NCI-H2196 treated with DMSO at 0.1 percent for 48 hours (cell line): Measurements from ENCODE around the gene DCDC1.

ENCODE experiments used
- DNase-seq: peaks from one replicate; lab custom pipeline; 2025; ENCODE audit not compliant: unreplicated experiment; lab: John Stamatoyannopoulos, UW

DCDC1 gene

DNA sequence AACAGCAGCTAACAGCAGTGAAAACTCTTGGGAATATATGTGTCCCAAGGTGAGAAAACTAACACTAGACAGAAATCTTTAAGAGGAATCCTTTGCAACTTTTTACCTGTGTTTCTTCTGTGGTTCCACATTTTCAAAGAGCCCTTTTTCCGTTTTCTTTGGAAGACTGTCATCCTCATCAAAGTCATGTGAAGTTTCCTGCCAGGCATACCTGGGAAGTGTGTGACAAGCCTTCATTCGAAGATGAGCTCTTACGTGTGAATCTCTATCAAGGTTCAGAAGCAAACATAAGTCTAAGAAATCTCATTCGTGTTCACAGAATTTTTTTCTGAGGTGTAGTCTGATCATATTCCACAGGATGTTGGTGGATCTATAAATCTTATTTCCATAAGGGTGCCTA, 452.8 kb downstream of the DCDC1 start:
- DNase-seq = no peak

DNA sequence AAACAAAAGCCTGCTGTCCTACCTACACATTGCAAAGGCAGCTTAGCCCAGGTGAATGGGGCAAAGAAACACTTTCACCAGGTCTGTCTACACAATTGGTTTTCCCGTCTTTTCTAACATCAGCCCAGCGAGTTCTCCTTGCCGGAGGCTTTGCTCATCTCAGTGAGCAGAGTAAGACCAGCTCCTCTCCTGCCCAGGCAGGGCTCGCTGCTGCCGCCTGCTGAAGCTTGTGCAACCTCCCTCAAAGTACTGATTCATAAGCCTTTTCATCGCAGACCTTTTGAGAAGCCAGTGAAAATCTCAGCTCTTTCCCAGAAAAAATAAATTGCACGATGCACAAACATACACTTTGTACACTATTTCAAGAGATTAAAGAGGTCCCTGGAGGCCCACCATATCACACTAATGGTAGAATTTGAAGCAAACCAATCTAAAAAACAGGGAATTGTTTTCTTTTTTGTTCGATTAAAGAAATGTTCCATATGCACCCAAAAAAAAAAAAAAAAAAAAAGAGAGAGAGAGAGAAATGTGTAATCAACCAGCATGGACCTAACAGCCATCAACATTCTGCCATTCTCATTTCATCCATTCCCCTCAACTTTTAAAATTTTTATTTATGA, 455.3 kb downstream of the DCDC1 start:
- no peak for DNase-seq

DNA sequence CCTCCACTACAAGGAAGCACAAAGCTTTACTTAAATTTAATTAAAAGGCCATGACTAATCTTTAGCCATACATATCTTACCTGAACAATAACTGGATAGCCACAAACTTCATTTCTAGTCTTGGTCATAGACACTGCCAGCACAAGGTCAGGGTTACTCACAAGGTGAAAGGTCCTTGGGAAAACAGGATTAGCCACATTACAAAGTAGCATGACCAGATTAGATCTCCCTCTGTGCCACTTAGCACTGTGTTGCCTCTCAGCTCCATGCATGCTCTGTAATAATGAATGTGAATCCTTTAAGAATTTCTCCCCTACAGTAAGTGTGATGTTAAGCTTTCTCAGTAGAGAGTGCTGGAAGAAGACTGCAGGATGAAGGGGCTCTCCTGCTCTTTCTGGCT, 458.3 kb downstream of the DCDC1 start:
- DNase-seq = no peak

DNA sequence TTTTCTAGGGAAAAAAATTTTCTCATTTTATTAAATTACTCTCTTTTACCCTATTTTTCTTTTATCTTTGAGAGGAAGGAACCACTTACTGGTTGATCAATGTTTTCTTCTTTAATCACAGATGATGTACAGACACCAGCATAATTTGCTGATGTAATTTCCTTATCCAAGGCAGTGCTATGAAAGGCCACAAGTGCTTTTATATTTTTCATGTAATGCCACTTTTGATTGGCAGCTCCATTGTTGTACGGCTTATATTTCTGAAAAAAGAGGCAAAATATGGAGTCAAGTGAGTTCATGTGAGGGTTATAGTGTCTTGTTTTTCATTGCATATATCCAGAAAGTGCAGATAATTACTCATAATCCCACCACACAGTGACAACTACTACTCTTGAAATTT, 460.7 kb downstream of the DCDC1 start:
- no peak for DNase-seq

DNA sequence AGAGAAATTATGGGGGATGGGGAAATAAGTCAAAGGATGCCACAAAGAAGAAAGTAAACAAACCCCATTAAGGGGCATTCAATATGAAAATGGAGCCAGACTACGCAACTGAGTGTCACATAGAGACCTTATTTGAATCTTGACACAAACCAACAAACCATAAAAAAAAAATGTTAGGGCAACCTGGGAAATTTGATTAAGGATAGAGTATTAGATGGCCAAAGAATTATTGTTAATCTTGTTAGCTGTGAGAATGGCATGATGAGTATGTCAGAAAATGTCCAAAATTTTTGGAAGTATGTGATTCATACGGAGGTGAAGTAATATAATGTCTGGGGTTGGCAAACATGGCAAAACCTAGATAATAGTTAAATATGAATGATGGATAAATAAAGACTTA, 461.3 kb downstream of the DCDC1 start:
- no peak for DNase-seq

DNA sequence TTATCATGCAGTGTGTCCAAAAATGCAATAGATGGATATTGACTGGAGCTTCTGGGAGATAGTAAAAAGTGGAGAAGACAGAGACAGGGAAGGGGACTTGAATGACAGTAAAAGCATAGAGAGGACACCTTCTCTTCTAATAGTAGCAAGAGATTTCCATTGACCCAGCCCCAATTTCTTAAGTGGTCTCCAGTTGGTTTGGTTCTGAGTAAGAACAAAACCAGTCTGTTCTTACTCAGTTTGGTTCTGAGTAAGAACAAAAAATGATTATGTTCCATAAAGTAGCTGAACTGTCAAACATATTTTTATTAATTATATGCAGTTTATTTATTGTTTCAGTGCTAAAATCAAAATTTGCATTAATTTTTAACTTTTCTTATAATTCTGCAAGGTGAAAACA, 466.6 kb downstream of the DCDC1 start:
- no peak for DNase-seq

DNA sequence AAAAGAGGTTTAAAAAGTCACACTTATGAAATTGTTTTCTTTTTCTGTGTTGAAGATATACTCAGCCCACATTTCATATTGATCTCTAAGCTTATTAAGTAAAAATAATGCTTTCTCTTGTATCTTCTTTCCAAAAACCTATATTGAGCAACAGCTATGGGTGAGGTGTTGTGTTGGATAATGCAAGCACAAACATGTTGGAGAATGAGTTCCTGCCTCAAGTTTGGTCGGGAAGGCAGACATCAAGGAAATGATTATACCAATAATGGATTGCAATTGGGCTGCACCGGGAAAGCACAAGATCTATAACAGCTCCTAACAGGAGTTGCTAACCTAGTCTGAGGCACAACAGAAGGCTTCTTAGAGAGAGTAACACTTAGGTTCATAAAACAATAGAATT, 474.5 kb downstream of the DCDC1 start:
- no peak for DNase-seq

DNA sequence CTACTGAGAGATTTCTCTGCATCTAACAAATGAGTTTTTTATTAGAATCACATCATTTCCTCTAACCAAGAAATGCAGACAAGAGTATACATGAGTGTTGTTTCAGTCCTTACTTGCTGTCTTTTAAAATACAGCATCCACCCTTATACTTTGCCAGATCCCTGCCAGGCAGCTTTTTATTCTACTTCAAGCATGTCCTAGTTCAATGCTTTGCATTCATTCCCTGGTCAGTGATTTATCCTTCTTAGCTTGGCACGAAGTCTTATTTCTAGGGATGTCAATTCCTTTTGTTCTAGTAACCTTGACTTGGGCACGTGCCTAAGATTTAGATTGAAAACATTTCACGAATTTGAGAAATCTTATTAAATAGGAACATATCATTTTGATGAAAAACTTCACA, 476.2 kb downstream of the DCDC1 start:
- DNase-seq = no peak

DNA sequence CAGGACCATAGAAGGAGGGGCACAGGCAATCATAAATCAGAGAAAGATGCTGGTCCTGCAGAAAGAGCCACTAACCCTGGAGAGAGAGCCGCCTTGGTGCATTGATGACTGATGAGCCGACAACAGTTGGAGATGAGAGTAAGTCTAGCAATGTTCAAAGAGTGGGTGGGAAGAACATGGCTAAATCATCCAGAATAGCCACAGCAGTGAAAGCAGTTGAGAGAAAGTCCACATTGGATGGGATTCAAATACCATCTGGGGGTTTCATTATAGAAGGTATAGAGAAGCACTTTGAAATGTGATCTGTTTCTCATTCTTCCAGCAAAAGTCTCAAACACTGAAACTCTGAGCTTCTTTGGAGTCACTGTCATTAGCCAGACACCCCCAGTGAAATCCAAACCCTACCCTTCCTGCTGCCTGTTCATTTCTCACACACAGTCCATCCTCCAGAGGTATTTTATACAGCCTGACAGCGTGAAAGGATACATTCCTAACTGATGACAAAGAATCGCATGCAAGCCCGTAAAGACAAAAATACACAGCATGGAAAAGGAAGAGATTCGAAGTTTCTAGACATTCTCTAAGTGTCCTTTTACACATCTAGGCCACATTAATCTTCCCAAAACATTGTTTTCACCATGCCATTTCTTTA, 480.3 kb downstream of the DCDC1 start:
- no peak for DNase-seq

DNA sequence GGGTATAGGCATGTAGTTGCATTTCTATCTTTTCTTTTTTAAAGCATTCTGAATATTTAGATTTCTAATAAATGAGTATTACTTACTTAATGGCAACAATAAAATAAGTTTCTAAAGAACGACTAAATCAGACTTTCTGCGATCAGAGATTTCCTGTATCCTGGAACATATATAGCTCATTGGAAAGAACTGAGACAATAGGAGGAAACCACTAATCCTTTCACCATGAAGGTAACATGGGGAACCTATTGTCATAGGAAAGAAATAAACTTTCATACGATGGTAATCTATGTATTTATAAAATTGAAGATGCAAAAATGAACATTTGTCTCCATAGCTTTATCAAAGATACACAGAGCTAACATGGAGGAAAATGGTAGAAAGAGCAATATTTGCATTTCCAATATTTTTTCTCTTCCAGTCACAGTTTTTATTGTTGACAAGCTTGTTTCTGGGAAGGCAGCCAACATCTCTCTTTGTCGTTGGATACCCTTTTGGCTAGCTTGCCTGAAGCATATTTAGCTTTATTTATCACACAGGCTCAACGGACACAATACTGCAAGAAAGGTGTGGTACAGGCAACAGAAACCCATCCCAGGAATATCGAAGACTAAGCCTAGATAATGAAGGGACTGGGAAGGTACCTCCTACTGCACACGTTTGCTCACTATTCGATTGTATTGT, 490.1 kb downstream of the DCDC1 start:
- no peak for DNase-seq

DNA sequence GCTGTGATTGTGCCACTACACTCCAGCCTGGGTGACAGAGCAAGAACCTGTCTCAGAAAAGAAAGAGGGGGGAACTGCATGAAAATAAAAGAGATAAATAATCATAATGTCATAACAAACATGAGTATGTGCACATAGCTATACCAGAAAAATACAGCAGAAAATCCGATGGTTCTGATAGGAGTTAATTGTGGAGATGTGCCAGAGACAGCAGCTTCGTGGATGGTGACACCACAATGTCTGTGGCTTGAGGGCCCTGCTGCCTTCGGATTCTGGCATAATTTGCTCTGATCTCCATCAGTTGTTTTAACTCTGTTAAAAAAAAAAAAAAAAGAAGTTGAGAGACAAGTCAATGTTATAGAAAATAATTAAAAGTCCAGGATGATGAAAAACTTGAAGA, 491.1 kb downstream of the DCDC1 start:
- DNase-seq = no peak

DNA sequence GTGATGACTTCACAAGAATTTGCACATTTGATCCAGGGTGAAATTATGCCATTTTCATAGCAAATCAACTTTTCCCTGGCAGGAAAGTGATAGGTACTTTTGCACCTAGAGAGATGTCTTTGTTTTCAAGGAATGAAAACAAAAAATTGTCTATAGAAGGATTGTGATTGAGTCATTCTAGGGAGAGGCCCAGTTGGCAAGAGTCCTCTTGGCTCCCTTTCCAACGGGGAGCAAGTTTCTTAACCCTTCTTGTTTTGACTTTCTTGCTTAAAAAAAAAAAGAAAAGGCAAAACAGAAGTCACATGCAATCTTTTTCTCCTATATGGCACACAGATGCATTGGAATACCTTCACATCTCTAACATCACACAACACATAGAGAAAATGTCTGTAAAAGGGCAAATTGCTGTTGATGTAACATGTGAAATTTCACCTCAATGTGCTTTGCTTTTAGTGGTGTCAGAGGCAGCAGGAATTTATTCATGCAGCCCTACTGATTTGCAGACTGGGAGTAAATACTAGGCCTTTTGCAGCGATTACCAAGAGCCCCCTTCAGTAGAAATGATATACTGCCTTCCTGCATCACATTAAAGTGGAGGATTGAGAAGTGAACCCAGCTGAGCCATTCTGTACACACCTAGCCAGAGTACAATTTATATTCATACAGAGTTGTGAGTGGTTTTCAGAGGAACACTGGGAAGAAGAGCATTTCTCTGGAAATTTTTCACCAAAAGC, 492.7 kb downstream of the DCDC1 start:
- no peak for DNase-seq

DNA sequence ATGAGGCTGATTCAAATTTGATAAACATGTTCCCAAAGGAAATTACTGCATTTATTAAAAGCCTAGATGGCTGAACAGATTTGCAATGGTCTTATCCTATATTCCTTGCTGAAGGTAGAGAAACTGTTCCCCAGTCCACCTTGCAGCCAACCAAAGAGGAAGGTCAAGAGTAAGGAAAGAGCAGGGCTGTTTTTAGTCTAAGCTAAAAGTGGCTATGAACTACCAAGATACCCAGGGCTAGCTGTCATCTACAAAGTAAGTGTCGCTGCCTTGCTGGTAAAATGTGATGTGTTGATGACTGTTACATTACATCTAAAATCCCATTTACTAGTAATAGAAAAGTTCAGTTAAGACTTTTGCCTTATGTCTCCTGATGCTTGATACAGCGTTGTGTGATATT, 493.3 kb downstream of the DCDC1 start:
- DNase-seq = no peak

DNA sequence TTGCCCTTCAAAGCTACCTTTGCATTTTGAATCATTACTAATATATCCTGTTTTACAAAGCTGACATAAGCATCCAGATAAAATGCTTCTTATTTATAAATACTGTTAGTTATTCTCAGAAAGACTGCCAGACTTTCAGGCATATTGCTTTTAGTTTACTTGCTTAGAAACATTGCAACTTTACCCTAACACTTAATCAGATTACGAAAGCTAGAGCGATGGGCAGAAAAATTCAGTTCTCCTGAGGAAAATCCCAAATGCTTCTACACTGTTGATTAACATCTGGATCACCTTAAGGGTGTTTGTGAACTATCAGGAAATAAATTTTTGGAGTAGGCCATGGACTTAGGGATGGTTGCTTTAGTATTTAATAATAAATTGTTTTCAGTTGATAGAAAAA, 493.7 kb downstream of the DCDC1 start:
- DNase-seq = no peak

DNA sequence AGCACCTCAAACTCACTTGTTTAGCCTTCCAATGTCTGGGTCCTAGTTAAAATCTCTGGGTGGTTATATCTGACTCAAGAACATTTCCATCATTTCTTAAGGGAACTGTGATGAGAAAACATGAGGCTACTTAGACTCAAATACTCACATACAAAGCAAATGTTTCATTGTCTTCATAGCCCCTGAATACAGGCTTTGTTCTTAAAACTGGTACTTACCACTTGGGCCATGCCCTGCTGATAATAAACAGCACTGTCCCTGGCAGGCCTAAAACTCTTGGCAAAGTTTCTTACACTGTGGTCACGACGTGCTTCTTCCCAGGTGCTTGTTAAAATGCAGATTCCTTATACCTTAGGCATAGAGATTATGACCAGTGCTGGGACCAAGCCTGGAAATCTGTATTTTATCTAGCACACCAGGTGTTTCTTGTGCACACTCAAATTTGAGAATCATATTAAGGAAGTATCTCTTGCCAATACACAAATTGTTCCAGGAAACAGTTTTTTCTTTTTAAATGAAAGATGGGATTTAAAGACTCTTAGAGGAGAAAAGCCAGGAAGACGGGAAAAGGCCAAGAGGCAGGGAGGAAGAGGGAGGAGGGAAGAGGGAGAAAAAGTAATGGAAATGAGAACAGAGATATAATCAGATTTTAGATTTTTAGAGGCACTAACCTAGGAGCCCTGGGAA, 495.5 kb downstream of the DCDC1 start:
- DNase-seq = no peak

DNA sequence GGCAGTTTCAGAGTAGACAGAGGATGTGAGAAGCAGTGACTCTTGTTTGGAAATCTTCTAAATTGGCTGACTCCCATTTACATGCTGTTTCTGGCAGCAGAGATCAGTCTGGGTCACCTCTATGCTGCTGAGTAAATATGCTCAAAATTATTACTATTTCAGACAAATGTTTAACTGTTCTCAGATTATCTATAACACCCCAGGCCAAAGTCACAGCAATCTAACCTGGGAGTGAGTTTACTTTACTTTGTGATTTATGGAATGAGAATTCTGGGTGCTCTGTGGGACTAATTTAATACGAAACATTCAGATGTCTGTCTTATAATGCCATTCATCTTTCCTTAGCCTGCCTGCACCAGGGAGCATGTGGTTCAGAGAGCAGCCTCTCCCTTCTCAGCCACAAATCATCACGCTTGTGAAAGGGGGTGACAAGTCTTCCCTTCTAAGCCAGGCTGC, 500.9 kb downstream of the DCDC1 start:
- no peak for DNase-seq

DNA sequence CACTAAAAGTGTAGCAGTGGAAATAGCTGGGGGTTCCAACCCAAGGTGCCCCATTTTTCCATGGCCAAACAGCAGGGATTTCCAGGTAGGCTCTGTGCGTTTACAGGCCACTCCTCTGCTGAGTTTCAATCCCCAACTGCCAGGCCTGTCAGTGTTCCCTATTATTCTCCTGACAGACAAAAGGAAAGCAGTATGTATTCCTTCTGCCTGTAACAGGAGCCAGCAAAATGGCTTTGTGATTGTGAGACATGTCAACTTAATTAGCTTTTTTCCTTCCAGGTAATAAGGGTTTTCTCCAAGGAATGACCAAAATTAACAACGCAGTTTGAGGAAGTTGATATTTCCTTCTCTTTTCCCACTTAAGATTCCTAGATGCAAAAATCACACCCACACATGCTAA, 506.3 kb downstream of the DCDC1 start:
- DNase-seq = no peak

DNA sequence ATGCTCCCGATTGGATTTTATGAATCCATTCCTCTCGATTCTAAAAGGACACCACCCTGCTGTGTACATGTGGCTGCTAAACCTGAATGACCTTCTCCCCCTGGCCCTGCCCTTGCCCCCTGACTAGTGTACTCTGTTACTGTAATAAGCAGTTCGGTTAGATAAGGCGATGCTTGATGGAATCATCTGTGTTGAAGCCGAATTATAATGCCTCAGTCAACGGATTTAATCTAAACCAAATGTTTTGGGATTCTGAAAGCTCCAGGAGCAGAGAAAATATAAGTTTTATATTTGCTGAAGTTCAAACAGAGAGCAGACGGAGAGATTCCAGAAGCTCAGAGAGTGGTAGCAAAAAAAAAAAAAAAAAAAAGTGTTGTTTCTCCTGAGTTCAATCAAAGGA, 508.0 kb downstream of the DCDC1 start:
- DNase-seq = no peak

DNA sequence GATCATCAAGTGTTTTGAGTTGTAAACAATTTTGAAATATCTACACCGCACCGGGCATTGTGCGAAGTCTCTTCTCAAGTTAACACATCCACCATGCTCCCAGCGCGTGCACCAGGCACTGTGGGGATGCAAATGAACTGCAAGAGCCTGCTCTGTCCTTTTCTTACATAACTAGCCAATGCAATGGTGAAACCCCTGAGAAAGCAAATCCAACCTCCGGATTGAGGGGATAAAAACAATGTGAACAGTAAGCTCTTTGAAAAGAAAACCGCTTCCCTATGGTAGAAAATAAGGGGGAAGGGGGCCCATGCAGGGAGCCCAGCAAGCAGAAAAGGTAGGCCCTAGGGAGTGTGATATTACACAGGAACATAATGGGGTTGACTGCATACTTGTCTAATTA, 508.5 kb downstream of the DCDC1 start:
- no peak for DNase-seq

DNA sequence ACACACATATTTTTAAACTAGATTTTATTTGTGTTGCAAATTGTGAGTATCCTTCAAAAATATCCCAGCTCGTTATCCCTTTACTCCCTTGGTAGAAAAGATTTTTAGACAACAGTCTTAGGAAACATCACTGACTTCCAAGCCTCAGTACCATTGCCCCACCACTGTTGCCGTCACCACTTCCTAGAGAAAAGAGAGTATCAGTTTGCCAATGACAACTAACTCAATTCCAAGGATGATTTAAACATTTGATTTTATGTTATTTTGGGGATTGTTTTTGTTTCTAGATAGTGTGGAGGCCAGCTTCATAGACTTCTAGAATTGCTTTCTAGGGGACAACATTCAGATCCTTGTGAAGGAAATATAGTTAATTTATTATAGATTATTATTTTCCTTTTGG, 509.4 kb downstream of the DCDC1 start:
- DNase-seq = no peak

DNA sequence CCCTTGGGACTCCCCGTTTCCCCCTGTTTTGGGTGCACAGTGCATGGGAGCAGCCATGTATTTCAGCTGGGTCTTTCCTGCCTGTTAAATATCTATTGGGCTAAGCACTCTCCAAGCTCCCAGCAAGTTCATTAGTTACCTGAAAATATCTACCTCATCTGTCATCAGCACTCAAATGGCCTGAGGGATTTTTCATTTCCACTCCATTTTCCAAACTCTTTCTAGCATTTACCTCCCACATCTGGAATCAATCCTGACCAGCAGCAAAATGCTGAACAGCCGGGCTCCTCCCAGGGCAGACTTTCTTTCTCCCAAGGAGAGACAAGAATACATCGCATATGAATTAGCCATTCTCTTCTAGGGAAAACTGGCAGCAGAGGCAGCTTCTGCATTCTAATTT, 509.9 kb downstream of the DCDC1 start:
- no peak for DNase-seq
